ENCODE results near the gene GPER1.

- TF ChIP-seq POLR2AphosphoS5 (IDR thresholded peaks at IDR 0.05) (no peak), EP300 (IDR thresholded peaks at IDR 0.05) (no peak), CTCF (IDR thresholded peaks at IDR 0.05) (no peak), POLR2A (IDR thresholded peaks at IDR 0.05) (no peak)
Measured at GRCh38 chr7:1055491-1055955, 32.4 kb upstream of the GPER1 start.

Data from sigmoid colon (tissue), 4 donors.